IMR-90 (cell line): ENCODE measurements around the gene GAS6. TPM values are rescaled to one million over a fixed set of nuclear protein-coding genes. Genes with fewer than 3 reads are reported as not detected.

Experiments
- ATAC-seq: fragments of 200-7000 bp; cut with Tn5 transposase; 2 replicates; pipeline ENCODE4 v1.9.1; 2020; ENCODE audit warnings: low read depth, mild to moderate bottlenecking, moderate library complexity
- BruUV-seq: library from RNA; stranded (reverse); fragments of 400-500 nt; replicated peaks from 2 replicates; lab custom pipeline; 2021; lab: Mats Ljungman, UMichigan
- CTCF ChIA-PET: fragments of 300-600 bp; formaldehyde crosslinking; extraction: SDS; loops from one replicate; lab custom pipeline; 2021; ENCODE audit warnings: antibody characterized with exemption; lab: Yijun Ruan, JAX
- POLR2A ChIA-PET: fragments of 300-600 bp; sonication (Branson Sonifier 250); formaldehyde crosslinking; loops from one replicate; lab custom pipeline; 2022; ENCODE audit warnings: antibody characterized with exemption; ENCODE audit not compliant: unreplicated experiment; lab: Charles Lee
- DNase-seq: peaks from one replicate; pipeline ENCODE4 v3.0.0; 2013
- H2AFZ ChIP-seq: replicated peaks from 2 replicates; pipeline ENCODE3; 2013; ENCODE audit warnings: low read length, mild to moderate bottlenecking; ENCODE audit not compliant: poor library complexity
- H2AK5ac ChIP-seq: 2 replicates; pipeline ENCODE4 v1.6.1; 2013; ENCODE audit warnings: low read depth, low read length, inconsistent platforms
- H2AK9ac ChIP-seq: replicated peaks from 2 replicates; pipeline ENCODE3; 2013; ENCODE audit warnings: mild to moderate bottlenecking, low read depth, low read length, moderate library complexity; ENCODE audit not compliant: poor library complexity
- H2BK120ac ChIP-seq: 2 replicates; pipeline ENCODE4 v1.6.1; 2013; ENCODE audit warnings: low read depth, low read length, inconsistent platforms
- H2BK15ac ChIP-seq: 3 replicates; pipeline ENCODE4 v1.6.1; 2013; ENCODE audit warnings: low read depth, low read length, inconsistent platforms
- H2BK20ac ChIP-seq: 2 replicates; pipeline ENCODE4 v1.6.1; 2013; ENCODE audit warnings: low read depth, mild to moderate bottlenecking, inconsistent platforms, low read length, moderate library complexity
- H2BK5ac ChIP-seq: 2 replicates; pipeline ENCODE4 v1.6.1; 2013; ENCODE audit warnings: mild to moderate bottlenecking, low read depth, low read length, inconsistent platforms; ENCODE audit not compliant: poor library complexity, severe bottlenecking
- H3K14ac ChIP-seq: replicated peaks from 2 replicates; pipeline ENCODE4 v1.6.1; 2013; ENCODE audit warnings: low read depth, low read length, inconsistent platforms
- H3K18ac ChIP-seq: 2 replicates; pipeline ENCODE4 v1.6.1; 2013; ENCODE audit warnings: low read depth, low read length, control low read depth
- H3K23ac ChIP-seq: 2 replicates; pipeline ENCODE4 v1.6.1; 2013; ENCODE audit warnings: low read depth, low read length, inconsistent platforms
- H3K27ac ChIP-seq: 2 replicates; pipeline ENCODE4 v1.5.1; 2013; ENCODE audit warnings: mild to moderate bottlenecking, control low read depth, low read length; ENCODE audit not compliant: insufficient read depth
- H3K27me3 ChIP-seq: 2 replicates; pipeline ENCODE4 v1.6.1; 2013; ENCODE audit warnings: low read length; ENCODE audit not compliant: control insufficient read depth, insufficient read depth
- H3K36me3 ChIP-seq: 2 replicates; pipeline ENCODE4 v1.6.1; 2013; ENCODE audit warnings: low read length, mixed read lengths; ENCODE audit not compliant: control insufficient read depth, insufficient read depth
- H3K4ac ChIP-seq: 2 replicates; pipeline ENCODE4 v1.6.1; 2013; ENCODE audit warnings: low read depth, low read length, inconsistent platforms
- H3K4me1 ChIP-seq: 2 replicates; pipeline ENCODE4 v1.6.1; 2013; ENCODE audit warnings: low read length, mixed read lengths; ENCODE audit not compliant: control insufficient read depth, insufficient read depth
- H3K4me2 ChIP-seq: 2 replicates; pipeline ENCODE4 v1.6.1; 2013; ENCODE audit warnings: low read depth, mild to moderate bottlenecking, control low read depth, low read length, moderate library complexity
- H3K4me3 ChIP-seq: 2 replicates; pipeline ENCODE4 v1.5.1; 2013; ENCODE audit warnings: low read depth, mild to moderate bottlenecking, control low read depth, low read length, moderate library complexity; ENCODE audit not compliant: insufficient read depth
- H3K56ac ChIP-seq: 2 replicates; pipeline ENCODE4 v1.6.1; 2013; ENCODE audit warnings: low read length, inconsistent platforms; ENCODE audit not compliant: insufficient read depth; ENCODE audit errors: extremely low read depth
- H3K79me1 ChIP-seq, 2 experiments: 2 replicates each; pipeline ENCODE4 v1.6.1; 2013; ENCODE audit warnings: low read length in 2 of 2, inconsistent platforms in 1 of 2, low read depth in 1 of 2
- H3K9ac ChIP-seq: 2 replicates; pipeline ENCODE4 v1.6.1; 2013; ENCODE audit warnings: low read depth, low read length, control low read depth
- H3K9me1 ChIP-seq: 2 replicates; pipeline ENCODE4 v1.6.1; 2013; ENCODE audit warnings: low read length, inconsistent platforms; ENCODE audit not compliant: insufficient read depth
- H3K9me3 ChIP-seq: 2 replicates; pipeline ENCODE4 v1.6.1; 2013; ENCODE audit warnings: low read length; ENCODE audit not compliant: control insufficient read depth, insufficient read depth
- H4K20me1 ChIP-seq: 2 replicates; pipeline ENCODE4 v1.6.1; 2013; ENCODE audit warnings: low read length, inconsistent platforms; ENCODE audit not compliant: insufficient read depth
- H4K5ac ChIP-seq: 2 replicates; pipeline ENCODE4 v1.6.1; 2013; ENCODE audit warnings: mild to moderate bottlenecking, low read depth, low read length, control low read depth
- H4K8ac ChIP-seq, 2 experiments: 2 replicates each; pipeline ENCODE4 v1.6.1; 2013; ENCODE audit warnings: low read depth in 2 of 2, low read length in 2 of 2, control low read depth in 1 of 2, inconsistent platforms in 1 of 2
- H4K91ac ChIP-seq: 2 replicates; pipeline ENCODE4 v1.6.1; 2013; ENCODE audit warnings: low read depth, low read length, inconsistent platforms; ENCODE audit not compliant: insufficient read depth
- CEBPB ChIP-seq: IDR thresholded peaks from 2 replicates; pipeline ENCODE4 v1.6.1; 2012; ENCODE audit warnings: low read depth, low read length, improper control_type of control experiment
- CTCF ChIP-seq: conservative IDR thresholded peaks from 2 replicates; pipeline ENCODE4 v1.5.1; 2012; ENCODE audit warnings: mild to moderate bottlenecking, low read depth, low read length, improper control_type of control experiment
- POLR2A ChIP-seq: IDR thresholded peaks from 2 replicates; pipeline ENCODE4 v1.6.1; 2012; ENCODE audit warnings: mild to moderate bottlenecking, low read depth, low read length
- RFX5 ChIP-seq: IDR thresholded peaks from 2 replicates; pipeline ENCODE4 v1.8.0; 2012; ENCODE audit warnings: low read depth, mild to moderate bottlenecking, low read length, moderate library complexity
- USF2 ChIP-seq: fragments of 150-350 bp; IDR thresholded peaks from 2 replicates; pipeline ENCODE4 v1.6.1; 2017; ENCODE audit warnings: mild to moderate bottlenecking, antibody characterized with exemption, low read length, low read depth
- WGBS, 2 experiments: methylation state at CpG; one replicate each; pipeline versions ENCODE4 v1.1.5 to v1.1.7; 2013; ENCODE audit warnings: missing lambda C conversion rate in 2 of 2; ENCODE audit not compliant: insufficient read length in 1 of 2; ENCODE audit errors: extremely low coverage in 2 of 2; 5-methylcytosine and 5-hydroxymethylcytosine counted together
- dilution Hi-C: fragments of 300-500 bp; cut with HindIII; formaldehyde crosslinking; loops from one replicate; pipeline ENCODE4 v1.14.3; 2018; ENCODE audit warnings: low sequenced_read_pairs; ENCODE audit not compliant: unreplicated experiment
- in situ Hi-C: fragments of 300-500 bp; cut with MboI; formaldehyde crosslinking; loops from 3 replicates; pipeline ENCODE4 v1.14.3; 2019; ENCODE audit warnings: low sequenced_read_pairs, inconsistent platforms, mixed read lengths
- intact Hi-C: fragments of 100-400 bp; cut with micrococcal nuclease; formaldehyde crosslinking; loops from 2 replicates; pipeline ENCODE4 v1.10.0; 2022
- polyA plus RNA-seq, 3 experiments: library from polyadenylated mRNA; depleted of rRNA; stranded (reverse); fragments of >200 nt; gene quantifications; 2 replicates each; pipeline ENCODE4 v1.2.3, GENCODE V29; 2012; ENCODE audit warnings: low replicate concordance in 1 of 3
- total RNA-seq: library from RNA; depleted of rRNA; stranded (reverse); fragments of >200 nt; gene quantifications from 2 replicates; pipeline ENCODE4 v1.2.3, GENCODE V29; 2012

Gene GAS6
- total and polyA plus RNA-seq, 2 of the 4 experiments (the other 2 are of a cell fraction): 220 to 823 TPM

- WGBS, 2 experiments: 88% methylated on average over 19 of the region's 23 CpGs; no CpG with 5 or more reads in 1 of the 2 experiments
- no peak overlapping the region for H2BK20ac ChIP-seq
- H2BK15ac ChIP-seq: no peak overlapping the region
- peaks cover 27% of the 10 kb centered on the region for H3K27me3 ChIP-seq
- no peaks in the 10 kb centered on the region for H3K36me3 ChIP-seq
- peaks cover 6% of the 10 kb centered on the region; the same call in 1 of the 2 replicates for H3K9me1 ChIP-seq
- no peaks in the 10 kb centered on the region for H3K9me3 ChIP-seq
- in situ Hi-C loops: no loop called here
- H3K56ac ChIP-seq: no peak overlapping the region
- H2BK5ac ChIP-seq: no peak overlapping the region
- intact Hi-C loops: no loop called here
- no peaks in the 10 kb centered on the region for H3K79me1 ChIP-seq
- no peak overlapping the region for H3K18ac ChIP-seq
- H4K91ac ChIP-seq: no peak overlapping the region
- no peak overlapping the region for H3K9ac ChIP-seq
- no peaks in the 10 kb centered on the region; the same call in 1 of the 2 replicates for H3K4me1 ChIP-seq
- no TSS peak for BruUV-seq
- no peak overlapping the region for H3K4me3 ChIP-seq
- DNase-seq: no peak
- POLR2A ChIA-PET: no interaction called here
- H3K23ac ChIP-seq: no peak overlapping the region
- dilution Hi-C loops: no loop called here
- no peak for TF ChIP-seq USF2
- TF ChIP-seq CEBPB: no peak
- no peak for TF ChIP-seq POLR2A
- no peak for TF ChIP-seq CTCF
- no peak for TF ChIP-seq RFX5
- H4K20me1 ChIP-seq: no peaks in the 10 kb centered on the region; the same call in 1 of the 2 replicates
- no peak overlapping the region for H3K14ac ChIP-seq
- CTCF ChIA-PET: no interaction called here
- no peak overlapping the region for H3K4me2 ChIP-seq
- no peak overlapping the region for H2BK120ac ChIP-seq
- no peak overlapping the region for H3K4ac ChIP-seq
- no peak overlapping the region for H2AK5ac ChIP-seq
- no peak overlapping the region for H3K27ac ChIP-seq
- no peak overlapping the region for H4K8ac ChIP-seq
- H4K5ac ChIP-seq: no peak overlapping the region
- ATAC-seq: no peak
- H2AK9ac ChIP-seq: no peak overlapping the region
- no peak overlapping the region for H2AFZ ChIP-seq
Measured at GRCh38 chr13:113794086-113794485, 69.8 kb downstream of the GAS6 start.
